NCI-H128 (cell line): Measurements from ENCODE around the gene SLC2A6.

ENCODE experiments used
- DNase-seq: peaks from one replicate; lab custom pipeline; 2025; ENCODE audit not compliant: unreplicated experiment; lab: John Stamatoyannopoulos, UW

The SLC2A6 gene

GRCh38 chr9:133516256-133516960 is 37.5 kb upstream of the SLC2A6 start:
- no peak for DNase-seq

GRCh38 chr9:133515615-133516255 is 36.8 kb upstream of the SLC2A6 start:
- no peak for DNase-seq

GRCh38 chr9:133515240-133515610 is 36.3 kb upstream of the SLC2A6 start:
- DNase-seq = no peak

- DNase-seq = no peak
These were observed 35.8 kb upstream of the SLC2A6 start for GRCh38 chr9:133514460-133515239.

GRCh38 chr9:133513214-133514100 is 34.6 kb upstream of the SLC2A6 start:
- no peak for DNase-seq

GRCh38 chr9:133512253-133513213 is 33.6 kb upstream of the SLC2A6 start:
- DNase-seq = no peak

- DNase-seq = no peak
These were observed 32.7 kb upstream of the SLC2A6 start for GRCh38 chr9:133511607-133512006.

- DNase-seq = no peak
These were observed 32.1 kb upstream of the SLC2A6 start for GRCh38 chr9:133510926-133511505.

GRCh38 chr9:133509179-133510083 is 30.5 kb upstream of the SLC2A6 start:
- peak; percentile 50 for DNase-seq

GRCh38 chr9:133508046-133508445 is 29.1 kb upstream of the SLC2A6 start:
- no peak for DNase-seq

- no peak for DNase-seq
These were observed 28.5 kb upstream of the SLC2A6 start for GRCh38 chr9:133507246-133507965.

- no peak for DNase-seq
These were observed 27.7 kb upstream of the SLC2A6 start for GRCh38 chr9:133506653-133507038.

- DNase-seq = no peak
These were observed 27.2 kb upstream of the SLC2A6 start for GRCh38 chr9:133505901-133506652.

- no peak for DNase-seq
These were observed 26.4 kb upstream of the SLC2A6 start for GRCh38 chr9:133505186-133505830.

- no peak for DNase-seq
These were observed 23.2 kb upstream of the SLC2A6 start for GRCh38 chr9:133502112-133502511.

- no peak for DNase-seq
These were observed 21.0 kb upstream of the SLC2A6 start for GRCh38 chr9:133499892-133500270.
